Colonic mucosa (tissue), 4 donors: ENCODE results near the gene METAP1D. TPM values are rescaled to one million over a fixed set of nuclear protein-coding genes. Genes with fewer than 3 reads are reported as not detected.

ENCODE experiments used
- DNase-seq: peaks from one replicate; pipeline ENCODE4 v3.0.0-alpha.2; 2020
- H3K27ac ChIP-seq: fragments of 200-600 bp; one replicate; pipeline ENCODE4 v1.8.0; 2021
- H3K27me3 ChIP-seq: fragments of 200-600 bp; one replicate; pipeline ENCODE4 v1.8.0; 2021
- H3K36me3 ChIP-seq: fragments of 200-600 bp; one replicate; pipeline ENCODE4 v1.8.0; 2021
- H3K4me1 ChIP-seq: fragments of 200-600 bp; one replicate; pipeline ENCODE4 v1.8.0; 2021; ENCODE audit warnings: mild to moderate bottlenecking
- H3K4me3 ChIP-seq: fragments of 200-600 bp; one replicate; pipeline ENCODE4 v1.8.0; 2021
- H3K9ac ChIP-seq, 2 donors: one replicate each; pipeline ENCODE4 v1.7.0; 2013; ENCODE audit warnings: control low read depth in 2 of 2, low read depth in 2 of 2, low read length in 2 of 2
- H3K9me3 ChIP-seq: fragments of 200-600 bp; one replicate; pipeline ENCODE4 v1.8.0; 2021
- CTCF ChIP-seq: fragments of 200-600 bp; IDR thresholded peaks from one replicate; pipeline ENCODE4 v1.8.0; 2022; ENCODE audit warnings: antibody characterized with exemption, mild to moderate bottlenecking
- intact Hi-C: fragments of 100-400 bp; cut with DNase I; formaldehyde crosslinking; loops from one replicate; pipeline ENCODE4 v1.14.1; 2022
- total RNA-seq, 2 donors: library from RNA; stranded (reverse); fragmentation: NEBNext Ultra II Directional in 1 of 2; extraction: Animal tissue kit (Norgen Biotek cat#: 25700) in 1 of 2; gene quantifications; one replicate each; pipeline ENCODE4 v1.2.1, GENCODE V29; 2021
- donor health status: healthy.
- donor health status: DM: no; HTN: no; CAD: no.
- donor health status: DM: no; HTN: no; CAD: no.

The METAP1D gene
- total RNA-seq, 2 donors from 2014 or later = 3.3 to 5.8 TPM

- Histone ChIP-seq H3K9me3 (no peaks in the 10 kb centered on the region), H3K27ac (no peak overlapping the region), H3K27me3 (peaks cover 100% of the 10 kb centered on the region), H3K4me1 (peaks cover 24% of the 10 kb centered on the region), H3K36me3 (no peaks in the 10 kb centered on the region), H3K9ac (no peak overlapping the region), H3K4me3 (no peak overlapping the region)
- no peak for TF ChIP-seq CTCF
- no peak for DNase-seq
- intact Hi-C loops = no loop called here
Measured at GRCh38 chr2:172089005-172089504, 89.3 kb downstream of the METAP1D start.

- DNase-seq = no peak
- H3K27me3 ChIP-seq = peaks cover 100% of the 10 kb centered on the region
- H3K9me3 ChIP-seq = no peaks in the 10 kb centered on the region
- no peak overlapping the region for H3K9ac ChIP-seq
- no peaks in the 10 kb centered on the region for H3K36me3 ChIP-seq
- intact Hi-C loops = no loop called here
- no peak for TF ChIP-seq CTCF
- peaks cover 24% of the 10 kb centered on the region for H3K4me1 ChIP-seq
- H3K4me3 ChIP-seq = no peak overlapping the region
- no peak overlapping the region for H3K27ac ChIP-seq
Measured at GRCh38 chr2:172089633-172090032, 89.9 kb downstream of the METAP1D start.

GRCh38 chr2:172090044-172090961 lies 90.5 kb downstream of the METAP1D start:
- Histone ChIP-seq H3K9me3 (no peaks in the 10 kb centered on the region), H3K27ac (no peak overlapping the region), H3K4me3 (no peak overlapping the region), H3K27me3 (peaks cover 100% of the 10 kb centered on the region), H3K36me3 (no peaks in the 10 kb centered on the region), H3K4me1 (peaks cover 26% of the 10 kb centered on the region), H3K9ac (no peak overlapping the region)
- intact Hi-C loops = no loop called here
- TF ChIP-seq CTCF = no peak
- no peak for DNase-seq

- Histone ChIP-seq H3K4me1 (peaks cover 25% of the 10 kb centered on the region), H3K9ac (no peak overlapping the region), H3K27me3 (peaks cover 100% of the 10 kb centered on the region), H3K27ac (no peak overlapping the region), H3K36me3 (no peaks in the 10 kb centered on the region), H3K4me3 (no peak overlapping the region), H3K9me3 (no peaks in the 10 kb centered on the region)
- DNase-seq = no peak
- TF ChIP-seq CTCF = no peak
- intact Hi-C loops = no loop called here
Measured at GRCh38 chr2:172091000-172091641, 91.4 kb downstream of the METAP1D start.

- peaks cover 100% of the 10 kb centered on the region for H3K27me3 ChIP-seq
- DNase-seq = no peak
- no peaks in the 10 kb centered on the region for H3K9me3 ChIP-seq
- H3K9ac ChIP-seq = no peak overlapping the region
- no peak overlapping the region for H3K4me3 ChIP-seq
- TF ChIP-seq CTCF = no peak
- no peaks in the 10 kb centered on the region for H3K36me3 ChIP-seq
- intact Hi-C loops = no loop called here
- peaks cover 18% of the 10 kb centered on the region for H3K4me1 ChIP-seq
- H3K27ac ChIP-seq = no peak overlapping the region
Measured at GRCh38 chr2:172091761-172092566, 92.2 kb downstream of the METAP1D start.
